Kidney tubule cell (primary cell): ENCODE results near the gene TMPRSS11A.

ENCODE experiments used
- DNase-seq: peaks from one replicate; pipeline ENCODE4 v3.0.0-alpha.2; 2018; ENCODE audit warnings: low spot score

The TMPRSS11A gene

DNA sequence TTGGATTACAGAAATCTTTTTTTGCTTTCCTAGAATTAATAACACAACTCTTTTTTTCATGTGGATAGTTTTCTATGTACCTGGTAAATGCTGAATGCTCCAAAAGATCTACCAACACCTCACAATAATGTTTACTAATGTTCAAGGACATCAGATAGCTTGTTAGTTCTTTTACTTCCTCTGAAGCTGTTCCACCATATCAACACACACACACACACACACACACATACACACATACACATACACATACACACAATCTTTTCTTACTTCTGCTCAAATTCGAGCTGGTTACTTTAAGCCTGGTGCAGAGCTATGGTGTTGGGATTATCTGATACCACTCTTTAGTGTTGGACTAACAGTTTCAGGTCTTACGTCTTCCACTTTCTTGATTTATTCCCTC, 51.2 kb downstream of the TMPRSS11A start:
- DNase-seq, result no peak

DNA sequence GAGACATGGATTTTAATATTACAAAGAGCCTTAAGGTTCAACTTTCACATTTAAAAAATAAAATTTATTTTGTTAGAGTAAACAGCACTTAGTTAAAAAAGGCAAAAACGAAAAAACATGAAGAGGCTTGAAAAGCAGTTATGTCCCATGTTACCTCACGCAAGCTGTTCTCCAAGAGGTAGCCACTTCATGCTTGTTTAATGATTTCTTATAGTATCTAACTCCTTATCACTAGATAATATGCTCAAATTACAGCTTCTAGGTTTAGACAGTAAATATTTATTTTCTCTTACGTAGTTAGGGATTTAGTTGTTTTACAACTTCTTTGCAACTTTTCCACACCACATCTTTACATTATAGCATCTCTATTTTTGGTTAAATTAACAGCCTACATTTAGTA, 51.7 kb downstream of the TMPRSS11A start:
- no peak for DNase-seq

DNA sequence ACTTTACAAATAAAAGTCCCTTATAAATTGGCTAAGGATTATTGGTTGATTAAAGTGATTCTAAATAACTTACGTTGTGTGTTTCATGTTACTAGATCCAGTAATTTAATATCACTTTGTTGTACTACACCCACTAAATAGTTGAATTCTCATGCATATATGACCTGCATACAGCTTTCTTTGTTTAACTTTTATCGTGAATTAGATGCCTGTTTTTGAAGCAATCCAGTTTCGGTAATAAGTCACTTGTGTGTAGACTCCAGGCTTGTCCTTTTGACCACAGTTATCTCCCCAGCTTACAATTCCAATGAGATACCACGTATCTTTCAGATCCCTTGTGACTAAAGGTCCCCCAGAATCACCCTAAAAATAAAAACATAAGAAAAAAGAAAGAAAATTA, 52.2 kb downstream of the TMPRSS11A start:
- no peak for DNase-seq

DNA sequence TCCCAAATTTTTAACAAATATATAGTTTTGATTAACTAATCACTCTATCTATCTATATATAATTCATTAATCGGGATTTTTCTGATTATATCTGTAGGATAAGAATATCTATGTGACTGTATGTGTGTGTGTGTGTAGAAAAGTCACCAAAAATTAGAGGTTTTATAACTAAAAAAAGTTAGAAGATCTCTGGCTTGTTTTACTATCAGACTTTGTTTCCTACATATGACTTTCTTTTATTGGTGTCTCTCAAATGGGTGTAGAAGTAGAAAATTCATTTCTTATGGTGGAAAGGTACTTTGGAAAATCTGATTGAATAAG, 52.7 kb downstream of the TMPRSS11A start:
- no peak for DNase-seq

DNA sequence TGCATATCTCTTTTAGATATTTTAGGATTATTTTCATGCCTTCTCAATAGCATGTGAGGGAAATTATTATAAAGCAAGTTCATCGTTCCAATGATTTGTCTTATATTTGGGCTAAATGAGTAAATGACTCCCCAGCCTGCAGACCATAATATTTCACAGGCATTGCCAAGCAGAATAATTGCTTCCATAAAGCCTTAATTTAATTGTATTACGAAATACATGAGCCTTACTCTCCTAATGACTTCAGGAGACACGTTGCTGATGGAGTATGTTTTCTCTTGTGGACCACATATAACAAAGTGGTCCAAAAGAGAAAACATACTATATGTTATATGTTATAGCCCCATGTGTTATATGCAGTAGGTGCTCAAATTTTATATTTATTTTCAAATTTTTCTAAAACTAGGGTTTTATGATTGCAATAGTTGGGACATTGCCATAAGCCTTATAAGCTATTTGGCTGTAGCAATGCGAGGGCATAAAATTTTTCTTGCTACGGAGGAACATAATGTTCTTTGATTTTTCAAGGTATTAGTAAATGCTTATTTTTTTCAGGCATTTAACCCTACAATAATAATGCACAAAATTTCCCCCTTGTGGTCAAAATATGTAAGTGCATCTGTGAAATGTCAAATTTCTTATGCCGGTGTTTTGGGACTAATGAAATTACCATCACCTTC, 53.2 kb downstream of the TMPRSS11A start:
- DNase-seq, result peak; percentile 31

GRCh38 chr4:67907650-67908049, 55.6 kb downstream of the TMPRSS11A start:
- DNase-seq, result no peak

DNA sequence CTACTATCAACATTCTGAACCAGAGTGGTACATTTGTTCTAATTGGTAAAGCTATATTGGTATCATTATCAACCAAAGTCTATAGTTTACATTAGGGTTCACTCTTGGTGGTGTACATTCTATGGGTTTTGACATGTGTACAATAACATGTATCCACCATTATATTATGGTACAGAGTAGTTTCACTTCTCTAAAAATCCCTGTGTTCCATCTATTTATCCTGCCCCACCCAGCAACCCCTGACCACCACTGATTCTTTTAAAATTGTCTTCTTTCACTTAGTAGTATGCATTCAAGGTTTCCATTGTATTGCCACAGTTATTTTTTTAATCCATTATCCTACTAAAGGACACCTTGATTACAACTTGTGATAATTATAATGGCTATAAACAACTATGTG, 64.2 kb downstream of the TMPRSS11A start:
- DNase-seq, result no peak

DNA sequence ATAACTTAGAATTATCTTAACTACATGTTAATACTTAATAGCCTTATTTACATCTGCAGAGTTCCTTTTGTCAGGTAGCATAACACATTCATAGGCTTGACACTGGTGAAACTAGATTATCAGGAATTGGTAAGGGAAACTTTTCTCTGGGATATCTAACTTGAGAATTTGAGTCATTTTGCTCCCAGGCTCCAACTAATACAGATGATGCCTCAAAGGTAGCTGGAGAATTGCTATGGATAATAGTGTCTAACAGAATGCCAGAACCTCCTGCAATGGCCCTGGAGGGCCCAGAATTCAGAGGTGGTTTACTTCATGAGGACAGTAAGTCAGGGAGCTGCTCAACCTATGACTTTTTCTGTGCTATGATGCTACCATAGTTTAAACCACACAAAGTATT, 65.6 kb downstream of the TMPRSS11A start:
- DNase-seq, result no peak

DNA sequence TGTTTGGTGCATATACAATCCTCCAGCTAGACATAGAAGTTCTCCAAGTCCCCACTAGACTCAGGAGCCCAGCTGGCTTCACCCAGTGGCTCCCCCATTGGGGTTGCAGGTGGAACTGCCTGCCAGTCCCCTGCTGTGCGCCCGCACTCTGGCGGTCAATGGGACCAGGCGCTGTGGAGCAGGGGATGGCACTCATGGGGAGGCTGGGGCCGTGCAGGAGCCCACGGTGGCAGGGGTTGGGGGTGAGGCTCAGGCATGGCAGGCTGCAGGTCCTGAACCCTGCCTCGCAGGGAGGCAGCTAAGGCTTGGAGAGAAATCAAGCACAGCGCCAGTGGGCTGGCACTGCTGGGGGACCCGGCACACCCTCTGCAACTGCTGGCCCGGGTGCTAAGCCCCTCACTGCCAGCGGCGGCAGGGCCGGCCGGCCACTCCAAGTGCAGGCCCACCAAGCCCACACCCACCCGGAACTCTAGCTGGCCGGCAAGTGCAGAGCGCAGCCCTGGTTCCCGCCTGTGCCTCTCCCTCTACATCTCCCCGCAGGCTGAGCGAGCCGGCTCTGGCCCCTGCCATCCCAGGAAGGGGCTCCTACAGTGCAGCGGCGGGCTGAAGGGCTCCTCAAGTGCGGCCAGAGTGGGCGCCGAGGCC, 66.8 kb downstream of the TMPRSS11A start:
- no peak for DNase-seq

DNA sequence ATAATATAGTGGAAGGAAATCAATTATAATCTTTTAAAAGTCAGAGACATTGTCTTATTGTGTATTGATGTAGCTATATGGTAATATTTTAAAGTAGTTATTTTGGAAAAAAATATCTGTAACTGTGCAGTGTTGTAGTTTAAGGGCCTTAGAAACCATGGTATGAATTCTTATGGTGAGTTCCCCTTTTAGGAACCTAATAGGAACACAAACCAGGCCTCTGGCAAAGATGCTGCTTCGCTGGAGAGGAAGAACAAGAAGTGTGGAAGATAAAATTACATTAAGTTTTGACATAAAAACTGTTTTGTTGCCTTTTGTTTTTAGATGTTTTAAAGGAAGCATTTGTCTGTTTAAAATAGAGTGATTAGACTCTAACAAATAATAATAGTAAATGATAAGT, 68.6 kb downstream of the TMPRSS11A start:
- no peak for DNase-seq

GRCh38 chr4:67892905-67893304, 70.4 kb downstream of the TMPRSS11A start:
- DNase-seq, result no peak

- no peak for DNase-seq
Observed at GRCh38 chr4:67892253-67892652, 71.0 kb downstream of the TMPRSS11A start.

DNA sequence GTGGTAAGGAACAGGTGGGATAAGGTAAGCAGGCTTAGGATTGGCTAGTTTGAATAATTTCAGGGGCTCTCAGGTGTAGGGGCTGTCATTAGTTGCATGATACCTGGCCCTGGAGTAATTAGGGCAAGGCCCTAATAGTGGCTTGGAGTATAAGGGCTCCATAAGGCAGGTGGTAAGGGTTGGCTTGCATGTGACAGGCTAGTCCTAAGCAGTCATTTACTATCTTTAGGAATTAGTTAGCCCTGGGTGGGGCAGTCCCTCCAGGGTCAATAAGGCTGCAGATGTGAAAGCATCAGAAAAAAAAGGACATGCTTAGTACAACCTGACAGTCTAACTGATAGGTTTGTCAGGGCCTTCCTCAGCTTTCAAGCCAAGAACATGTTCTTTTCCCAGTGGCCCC, 71.6 kb downstream of the TMPRSS11A start:
- no peak for DNase-seq

DNA sequence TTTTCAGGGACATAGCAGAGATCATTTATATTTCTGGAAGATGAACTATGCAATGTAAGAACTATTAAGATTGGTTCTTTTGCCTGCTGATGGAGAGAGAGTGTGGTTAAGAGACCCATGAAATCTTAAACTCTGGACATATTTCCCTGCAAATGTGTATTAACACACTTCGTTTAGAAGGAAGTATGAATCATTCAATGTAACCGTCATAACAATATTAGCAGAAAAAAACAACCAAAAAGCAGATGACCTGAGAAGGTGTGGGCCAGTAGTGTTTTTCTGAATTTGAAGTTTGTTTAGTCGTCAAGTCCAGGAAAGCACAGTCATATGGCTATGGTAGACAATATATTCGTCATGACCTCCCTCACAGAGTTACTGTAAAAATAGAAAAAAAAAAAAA, 77.0 kb downstream of the TMPRSS11A start:
- DNase-seq, result peak; percentile 44

- peak; percentile 97 for DNase-seq
Observed at GRCh38 chr4:67885762-67886161, 77.5 kb downstream of the TMPRSS11A start.

- no peak for DNase-seq
Observed at GRCh38 chr4:67884701-67885100, 78.6 kb downstream of the TMPRSS11A start.

DNA sequence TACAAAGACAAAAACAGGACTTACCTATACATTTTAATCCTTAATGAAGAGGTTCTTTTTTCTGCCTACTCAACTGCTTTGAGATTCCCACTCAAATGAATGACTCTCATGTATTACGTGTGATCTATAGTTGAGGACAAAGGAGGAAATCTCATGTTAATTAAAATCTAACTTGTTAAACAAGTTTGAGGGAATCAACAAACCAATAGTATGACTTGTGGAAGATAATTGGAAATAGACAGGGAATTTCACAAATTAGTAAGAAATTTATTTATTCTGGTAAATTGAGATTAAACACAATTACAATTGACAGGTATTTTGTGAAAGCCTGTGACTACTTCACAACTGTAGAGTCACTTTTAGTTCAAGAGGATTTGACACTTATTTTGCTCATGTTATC, 79.4 kb downstream of the TMPRSS11A start, which contains the start of gene TMPRSS11D:
TMPRSS11D (minus strand) TSS at position 101 of the 400 bp plus-strand sequence; CDS start at position 32, 69 bp downstream.
- DNase-seq, result no peak

DNA sequence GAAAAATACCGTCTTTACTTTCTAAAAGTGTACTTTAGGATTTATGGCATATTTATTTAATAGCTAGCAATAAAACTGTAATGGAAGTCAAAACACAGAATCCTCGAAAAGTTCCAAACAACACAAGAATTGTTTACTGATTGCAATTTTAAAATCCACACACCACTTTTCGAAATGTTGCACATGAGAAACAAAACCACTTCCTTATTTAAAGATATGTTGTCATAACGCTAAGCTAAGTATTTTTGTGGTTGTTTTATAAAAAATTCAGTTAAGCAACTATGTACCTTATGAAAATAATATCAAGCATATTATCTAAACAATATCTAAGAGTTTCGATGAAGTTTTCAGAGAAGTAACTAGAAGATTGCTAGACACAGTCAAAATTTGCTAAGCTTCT, 79.8 kb downstream of the TMPRSS11A start:
- no peak for DNase-seq

GRCh38 chr4:67880866-67881610, 82.3 kb downstream of the TMPRSS11A start:
- no peak for DNase-seq

DNA sequence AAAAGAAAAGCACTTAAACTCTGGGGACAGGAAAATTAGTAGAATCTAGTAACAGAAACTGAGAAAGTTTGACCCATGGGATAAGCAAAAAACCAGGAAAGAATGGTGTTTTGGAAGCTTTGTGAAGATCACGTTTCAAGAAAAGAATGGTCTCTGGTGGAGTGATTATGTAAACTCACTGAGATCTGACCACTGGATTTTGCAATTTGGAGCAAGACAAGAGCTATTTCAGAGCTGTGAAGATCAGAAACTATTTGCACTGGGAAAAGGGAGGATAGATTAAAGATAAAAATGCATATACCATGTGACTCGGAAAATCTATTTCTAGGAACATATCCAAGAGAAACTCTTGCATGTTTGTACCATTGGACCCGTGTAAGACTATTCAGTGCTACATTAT, 83.8 kb downstream of the TMPRSS11A start:
- DNase-seq, result no peak

DNA sequence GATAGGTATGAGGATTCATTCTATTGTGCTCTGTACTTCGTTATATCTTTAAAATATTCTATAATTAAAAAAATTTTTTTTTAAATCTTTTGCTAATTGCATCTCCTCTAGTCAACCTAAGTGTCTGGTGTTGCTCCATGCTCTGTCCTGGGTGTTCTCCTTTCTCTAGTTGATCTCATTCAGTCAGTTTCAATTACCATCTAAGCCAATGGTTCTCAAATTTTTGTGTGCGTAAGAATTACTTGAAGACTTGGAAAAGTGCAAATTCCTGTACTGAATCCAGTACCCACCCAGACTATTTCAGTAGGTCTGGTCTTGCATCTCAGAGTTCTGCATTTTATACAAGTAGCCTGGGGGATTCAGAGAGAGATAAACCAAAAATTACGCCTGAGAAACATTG, 86.2 kb downstream of the TMPRSS11A start:
- no peak for DNase-seq

DNA sequence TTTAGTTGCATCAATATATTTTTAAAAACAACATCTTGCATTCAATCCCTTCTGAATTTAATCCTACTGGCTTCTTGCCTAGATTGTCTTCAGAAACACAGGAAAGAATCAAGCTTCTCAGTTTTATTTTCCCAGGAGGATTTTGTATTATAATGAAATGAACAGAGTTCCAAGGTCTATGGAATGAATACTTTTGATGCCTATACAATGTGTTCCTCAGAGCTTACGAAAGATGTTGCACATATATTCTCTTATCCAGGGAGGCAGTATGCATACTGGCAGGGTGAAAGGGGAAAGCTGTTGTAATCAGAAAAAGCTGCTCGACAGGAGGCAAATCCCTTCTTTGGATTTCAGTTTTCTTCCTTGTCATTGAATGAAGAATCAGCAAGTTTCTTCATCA, 88.3 kb downstream of the TMPRSS11A start:
- DNase-seq, result no peak

DNA sequence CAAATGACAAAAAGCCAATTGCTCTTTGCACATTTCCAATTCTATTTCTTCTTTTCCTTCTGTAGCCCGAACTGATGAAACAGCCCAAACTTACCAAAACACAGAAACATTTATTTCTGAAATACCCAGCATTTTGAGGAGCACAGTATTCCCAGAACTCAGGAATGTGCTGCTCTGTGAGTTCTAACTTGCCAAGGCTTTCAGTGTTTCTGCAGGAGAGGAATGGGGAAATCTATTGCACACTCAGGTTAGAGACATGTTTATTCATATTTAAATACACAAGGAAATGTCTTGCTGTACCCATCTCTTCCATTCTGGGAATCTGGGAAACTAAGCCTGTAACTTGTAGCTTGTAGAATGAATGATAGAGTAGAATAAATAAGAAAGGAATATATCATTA, 90.2 kb downstream of the TMPRSS11A start:
- no peak for DNase-seq
